Measurements from ENCODE around the gene OTOF. TPM values are rescaled to one million over a fixed set of nuclear protein-coding genes. Genes with fewer than 3 reads are reported as not detected.
A peak's percentile ranks its signal among the peaks of the same experiment; 100 is the strongest.

The OTOF gene
- total and polyA plus RNA-seq, 2 experiments from 2014 or later, result 0.21 to 0.23 TPM

GRCh38 chr2:26412091-26412673 lies 65.7 kb downstream of the OTOF start:
- H3K9me2 ChIP-seq (ENCODE audit: insufficient read depth), result no peaks in the 10 kb centered on the region
- H3K4me3 ChIP-seq, result no peak overlapping the region
- no peak for DNase-seq (ENCODE audit: low spot score)
- H3K27me3 ChIP-seq (ENCODE audit: insufficient read depth), result no peaks in the 10 kb centered on the region
- peak overlapping the region; percentile 72; the same call in 1 of the 2 replicates for H2AFZ ChIP-seq
- Mint-ChIP-seq H3K9me3 (no peaks in the 10 kb centered on the region), H3K4me1 (no peaks in the 10 kb centered on the region), H3K4me3 (no peak overlapping the region), H3K27ac (no peak overlapping the region; the same call in 1 of the 2 replicates), H3K36me3 (ENCODE audit: low read depth) (no peaks in the 10 kb centered on the region), H3K27me3 (ENCODE audit: insufficient read depth, low read depth, poor library complexity) (peaks cover 2% of the 10 kb centered on the region)
- no peaks in the 10 kb centered on the region for H4K20me1 ChIP-seq (replicated peaks; ENCODE audit: insufficient read depth)
- no peak overlapping the region for H3K4me2 ChIP-seq
- ATAC-seq, result no peak
- no peak for TF ChIP-seq CREB1 (CRISPR knock-in tag; IDR thresholded peaks at IDR 0.05; ENCODE audit: low read depth)
- TF ChIP-seq NANOG (IDR thresholded peaks at IDR 0.05; ENCODE audit: borderline replicate concordance), result no peak
- TF ChIP-seq ETS1 (IDR thresholded peaks at IDR 0.05), result no peak
- no peak for TF ChIP-seq EZH2phosphoT487 (IDR thresholded peaks at IDR 0.05; ENCODE audit: unreplicated experiment)
- TF ChIP-seq CTCF (conservative IDR thresholded peaks at IDR 0.05; ENCODE audit: low read depth in 2 of 2), result no peak
- TF ChIP-seq REST (IDR thresholded peaks at IDR 0.05; ENCODE audit: unreplicated experiment), result no peak
- TF ChIP-seq ZNF114 (CRISPR knock-in tag; IDR thresholded peaks at IDR 0.05), result no peak
- no peak for TF ChIP-seq EZH2 (IDR thresholded peaks at IDR 0.05; ENCODE audit: low read depth, unreplicated experiment)
- TF ChIP-seq POLR2AphosphoS5 (IDR thresholded peaks at IDR 0.05; ENCODE audit: low read depth), result no peak
- no peak for TF ChIP-seq JUNB (IDR thresholded peaks at IDR 0.05; ENCODE audit: unreplicated experiment)
- no peak for TF ChIP-seq STAT1 (IDR thresholded peaks at IDR 0.05; ENCODE audit: unreplicated experiment)
- TF ChIP-seq ZNF462 (CRISPR knock-in tag; IDR thresholded peaks at IDR 0.05), result no peak
- no peak for TF ChIP-seq ZNF331 (CRISPR knock-in tag; IDR thresholded peaks at IDR 0.05; ENCODE audit: low read depth)
- H3F3A ChIP-seq (replicated peaks; ENCODE audit: low read depth), result no peaks in the 10 kb centered on the region
- no peaks in the 10 kb centered on the region for H3K4me1 ChIP-seq (ENCODE audit: insufficient read depth)
- H3K36me3 ChIP-seq (ENCODE audit: insufficient read depth), result no peaks in the 10 kb centered on the region
- no peak overlapping the region for H3K27ac ChIP-seq (ENCODE audit: low read depth)
- no peaks in the 10 kb centered on the region for H3K79me2 ChIP-seq (replicated peaks; ENCODE audit: insufficient read depth)

Data from GM23338 (cell line).